ENCODE data around the gene FGD6. TPM values are rescaled to one million over a fixed set of nuclear protein-coding genes. Genes with fewer than 3 reads are reported as not detected.
"Not testable (repeated sequence)": the region's sequence is repeated elsewhere in the genome, so short reads cannot be mapped to it uniquely, and the experiment has no call there.

FGD6 gene
- total RNA-seq, 1 experiment from 2014 or later: 11.1 TPM

DNA sequence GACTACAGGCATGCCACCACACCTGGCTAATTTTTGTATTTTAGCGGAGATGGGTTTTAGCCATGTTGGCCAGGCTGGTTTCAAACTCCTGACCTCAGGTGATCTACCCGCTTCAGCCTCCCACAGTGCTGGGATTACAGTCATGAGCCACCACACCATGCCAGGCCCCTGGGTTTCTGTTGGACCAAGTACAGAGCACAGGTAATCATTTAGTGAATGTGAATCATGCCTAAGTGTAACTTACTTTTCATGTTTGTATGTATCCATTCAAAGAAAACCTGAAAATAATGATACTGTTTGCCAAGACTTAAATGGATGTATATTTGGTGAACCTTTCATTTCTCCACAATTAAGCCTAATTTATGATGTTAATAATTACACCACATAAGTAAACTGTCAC lies 65.9 kb downstream of the FGD6 start:
- Histone ChIP-seq H3K36me3 (replicated peaks; ENCODE audit: control insufficient read depth, insufficient read depth, low read length) (peaks cover 3% of the 10 kb centered on the region), H3K27me3 (ENCODE audit: control insufficient read depth, insufficient read depth, low read length) (no peaks in the 10 kb centered on the region), H3K4me3 (ENCODE audit: insufficient read depth, low read depth, low read length) (no peak overlapping the region)
- no peak for DNase-seq

DNA sequence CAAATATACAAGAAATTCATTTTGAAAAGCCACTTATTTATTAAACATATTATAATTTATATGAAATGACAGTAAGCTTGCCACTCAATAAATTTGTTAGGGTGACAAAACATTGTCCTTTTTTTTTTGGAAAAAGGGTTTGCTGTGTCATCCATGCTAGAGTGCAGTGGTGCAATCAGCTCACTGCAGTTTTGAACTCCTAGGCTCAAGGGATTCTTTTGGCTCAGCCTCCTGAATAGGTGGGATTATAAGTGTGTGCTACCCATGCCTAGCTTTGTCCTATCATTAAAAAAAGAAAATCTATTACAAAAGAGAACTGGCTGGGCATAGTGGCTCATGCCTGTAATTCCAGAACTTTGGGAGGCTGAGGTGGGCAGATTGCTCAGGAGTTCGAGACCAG lies 66.8 kb downstream of the FGD6 start:
- Histone ChIP-seq H3K27me3 (ENCODE audit: control insufficient read depth, insufficient read depth, low read length) (no peaks in the 10 kb centered on the region), H3K36me3 (replicated peaks; ENCODE audit: control insufficient read depth, insufficient read depth, low read length) (peaks cover 3% of the 10 kb centered on the region)

DNA sequence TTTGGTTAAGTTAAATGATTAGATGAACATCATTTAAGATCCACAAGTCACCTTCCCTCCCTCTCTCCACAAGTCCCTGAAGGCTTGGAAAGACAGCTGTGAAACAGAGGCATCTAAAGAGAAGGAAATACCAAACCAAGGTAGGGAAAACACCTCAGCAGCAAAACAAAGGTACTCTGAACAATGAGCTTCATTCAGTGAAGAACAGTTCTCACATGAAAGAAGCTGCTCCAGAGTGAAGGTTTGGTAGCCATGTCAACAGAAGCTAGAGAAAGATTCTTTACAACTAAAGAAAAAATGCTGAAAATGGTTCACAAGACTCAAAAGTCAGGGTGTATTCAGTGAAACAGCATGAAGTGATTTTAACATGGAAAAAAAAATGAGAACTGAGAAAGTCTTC lies 69.4 kb downstream of the FGD6 start:
- no peak for DNase-seq
- Histone ChIP-seq H3K4me3 (ENCODE audit: insufficient read depth, low read depth, low read length) (no peak overlapping the region), H3K36me3 (replicated peaks; ENCODE audit: control insufficient read depth, insufficient read depth, low read length) (peaks cover under 1% of the 10 kb centered on the region), H3K27me3 (ENCODE audit: control insufficient read depth, insufficient read depth, low read length) (no peaks in the 10 kb centered on the region)

More for the DNA sequence above, 66.8 kb downstream of the FGD6 start:
- H3K4me3 ChIP-seq (ENCODE audit: insufficient read depth, low read depth, low read length): no peak overlapping the region
- DNase-seq: no peak

DNA sequence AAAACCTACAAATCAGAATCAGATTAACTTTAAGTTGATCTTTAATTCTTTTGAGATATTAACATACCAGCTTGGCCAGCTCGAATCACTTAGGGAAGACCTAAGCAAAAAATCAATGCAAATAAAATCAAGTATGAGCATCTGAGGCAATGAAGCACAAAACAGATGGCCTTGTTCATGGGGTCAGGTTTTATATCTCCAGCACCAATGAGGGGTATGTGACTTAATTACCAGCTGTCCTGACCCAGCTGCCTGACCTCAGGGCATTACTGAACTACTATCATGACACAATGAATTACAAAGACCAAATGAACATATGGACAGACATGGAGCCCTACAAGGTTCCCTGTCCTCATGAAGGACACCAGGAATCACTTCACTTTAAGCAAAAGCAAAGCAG lies 70.5 kb downstream of the FGD6 start:
- no peaks in the 10 kb centered on the region for H3K27me3 ChIP-seq (ENCODE audit: control insufficient read depth, insufficient read depth, low read length)
- H3K36me3 ChIP-seq (replicated peaks; ENCODE audit: control insufficient read depth, insufficient read depth, low read length): no peaks in the 10 kb centered on the region; the same call in none of the 2 replicates
- H3K4me3 ChIP-seq (ENCODE audit: insufficient read depth, low read depth, low read length): no peak overlapping the region
- no peak for DNase-seq

DNA sequence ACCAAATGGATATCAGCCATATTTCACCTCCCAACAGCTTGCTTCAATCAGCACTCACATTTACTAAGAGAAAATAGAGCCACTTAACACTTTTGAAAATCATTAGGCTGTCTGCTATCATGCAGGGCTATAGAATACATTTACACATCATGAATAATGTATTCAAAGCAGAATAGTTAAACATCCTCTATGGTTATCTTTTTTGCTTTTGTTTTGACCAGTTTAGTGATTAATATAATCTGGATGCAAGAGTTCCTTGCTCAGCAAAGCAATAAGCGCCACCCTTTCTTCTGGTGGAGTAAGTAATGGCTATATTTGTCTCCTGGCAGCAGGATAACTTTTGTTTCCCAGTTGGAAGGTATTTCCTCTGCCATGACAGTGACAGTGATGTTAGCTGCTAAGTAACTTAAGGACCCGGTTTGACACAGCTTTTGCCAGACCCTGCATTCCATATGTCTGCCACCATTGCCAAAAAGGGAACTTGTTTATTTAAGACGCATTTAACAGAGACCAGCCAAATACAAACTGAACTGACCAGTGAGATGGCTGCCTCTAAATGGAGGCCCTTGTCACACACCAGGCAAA lies 73.6 kb downstream of the FGD6 start:
- no peak for DNase-seq
- no peaks in the 10 kb centered on the region for H3K27me3 ChIP-seq (ENCODE audit: control insufficient read depth, insufficient read depth, low read length)
- H3K36me3 ChIP-seq (replicated peaks; ENCODE audit: control insufficient read depth, insufficient read depth, low read length): no peaks in the 10 kb centered on the region; the same call in none of the 2 replicates
- H3K4me3 ChIP-seq (ENCODE audit: insufficient read depth, low read depth, low read length): no peak overlapping the region

DNA sequence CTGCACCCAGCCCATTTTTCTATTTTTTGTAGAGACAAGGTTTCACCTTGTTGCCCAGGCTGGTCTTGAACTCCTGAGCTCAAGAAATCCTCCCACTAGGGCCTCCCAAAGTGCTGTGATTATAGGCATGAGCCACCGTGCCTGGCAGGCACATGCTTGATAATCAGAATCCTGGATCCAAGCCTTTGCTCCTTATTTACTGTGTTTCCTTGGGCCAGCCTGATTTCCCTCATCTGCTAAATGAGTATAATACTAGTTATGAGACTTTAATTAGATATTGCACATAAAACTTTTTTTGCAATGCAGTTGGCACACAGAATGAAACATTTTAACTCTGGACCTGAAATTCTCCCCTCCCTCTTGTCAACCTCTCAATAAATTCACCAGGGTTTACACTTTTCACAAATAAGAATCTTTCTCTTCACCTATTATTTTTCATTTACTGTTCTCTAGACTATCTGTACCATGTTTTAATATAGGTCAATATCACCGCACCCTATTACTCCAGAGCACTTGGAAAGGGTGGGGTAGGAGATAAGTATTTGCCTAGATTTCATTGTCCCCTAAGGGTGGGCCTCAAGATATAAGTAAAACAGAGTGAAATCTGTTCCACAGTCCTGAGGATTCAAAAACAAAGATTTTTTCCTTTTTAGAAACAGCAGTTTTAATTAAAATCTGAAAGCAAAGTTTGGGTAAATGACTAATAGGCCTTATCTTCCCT lies 74.7 kb downstream of the FGD6 start:
- DNase-seq: no peak
- no peaks in the 10 kb centered on the region; the same call in none of the 2 replicates for H3K36me3 ChIP-seq (replicated peaks; ENCODE audit: control insufficient read depth, insufficient read depth, low read length)
- no peaks in the 10 kb centered on the region for H3K27me3 ChIP-seq (ENCODE audit: control insufficient read depth, insufficient read depth, low read length)
- no peak overlapping the region for H3K4me3 ChIP-seq (ENCODE audit: insufficient read depth, low read depth, low read length)

DNA sequence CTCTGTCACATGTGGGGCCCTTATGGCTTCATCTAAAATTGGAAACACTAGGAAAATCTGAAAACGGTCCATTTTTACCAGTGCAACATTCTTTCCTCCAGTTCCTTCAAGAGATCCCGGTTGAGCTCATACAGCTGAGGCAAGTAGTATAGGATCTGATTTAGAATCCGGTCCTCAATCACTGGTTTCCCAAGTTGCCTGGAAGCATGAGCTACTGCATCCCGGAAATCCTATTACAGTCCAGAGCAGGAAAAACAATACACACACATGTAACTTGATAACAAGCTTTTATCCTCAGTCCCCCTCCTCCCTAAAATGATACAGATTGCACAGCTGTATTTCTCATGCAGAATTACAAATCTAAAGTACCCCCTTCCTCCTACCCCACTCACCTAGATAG lies 76.0 kb downstream of the FGD6 start:
- H3K36me3 ChIP-seq (replicated peaks; ENCODE audit: control insufficient read depth, insufficient read depth, low read length): peaks cover 2% of the 10 kb centered on the region
- no peak overlapping the region for H3K4me3 ChIP-seq (ENCODE audit: insufficient read depth, low read depth, low read length)
- no peaks in the 10 kb centered on the region for H3K27me3 ChIP-seq (ENCODE audit: control insufficient read depth, insufficient read depth, low read length)
- no peak for DNase-seq

DNA sequence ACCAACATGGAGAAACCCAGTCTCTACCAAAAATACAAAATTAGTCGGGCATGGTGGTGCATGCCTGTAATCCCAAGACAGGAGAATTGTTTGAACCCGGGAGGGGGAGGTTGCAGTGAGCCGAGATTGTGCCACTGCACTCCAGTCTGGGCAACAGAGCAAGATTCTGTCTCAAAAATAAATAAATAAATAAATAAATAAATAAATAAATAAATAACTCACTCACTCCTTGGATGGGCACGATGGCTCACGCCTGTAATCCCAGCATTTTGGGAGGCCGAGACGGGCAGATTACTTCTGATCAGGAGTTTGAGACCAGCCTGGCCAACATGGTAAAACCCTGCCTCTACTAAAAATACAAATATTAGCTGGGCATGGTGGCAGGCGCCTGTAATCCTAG lies 79.2 kb downstream of the FGD6 start:
- H3K4me3 ChIP-seq (ENCODE audit: insufficient read depth, low read depth, low read length); H3K27me3 ChIP-seq (ENCODE audit: control insufficient read depth, insufficient read depth, low read length); DNase-seq; H3K36me3 ChIP-seq (replicated peaks; ENCODE audit: control insufficient read depth, insufficient read depth, low read length): not testable (repeated sequence)

DNA sequence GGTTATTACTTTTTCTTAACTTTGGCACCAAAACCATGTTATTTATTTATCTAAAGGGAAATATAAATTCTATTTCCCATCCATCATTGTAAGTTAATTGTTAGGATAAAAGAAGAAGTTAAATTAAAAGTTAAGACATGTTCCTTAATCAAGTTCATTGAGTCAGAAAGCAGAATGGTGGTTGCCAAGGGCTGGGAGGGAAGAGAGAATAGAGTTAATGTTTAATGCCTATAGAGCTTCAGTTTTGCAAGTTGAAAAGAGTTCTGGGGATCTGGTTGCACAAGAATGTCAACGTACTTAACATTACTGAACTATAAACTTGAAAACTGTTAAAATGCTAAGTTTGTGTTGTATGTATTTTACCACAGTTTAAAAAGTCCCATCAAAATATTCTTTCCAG lies 80.7 kb downstream of the FGD6 start:
- Histone ChIP-seq H3K36me3 (replicated peaks; ENCODE audit: control insufficient read depth, insufficient read depth, low read length) (peaks cover 9% of the 10 kb centered on the region), H3K27me3 (ENCODE audit: control insufficient read depth, insufficient read depth, low read length) (no peaks in the 10 kb centered on the region)
- DNase-seq: no peak

DNA sequence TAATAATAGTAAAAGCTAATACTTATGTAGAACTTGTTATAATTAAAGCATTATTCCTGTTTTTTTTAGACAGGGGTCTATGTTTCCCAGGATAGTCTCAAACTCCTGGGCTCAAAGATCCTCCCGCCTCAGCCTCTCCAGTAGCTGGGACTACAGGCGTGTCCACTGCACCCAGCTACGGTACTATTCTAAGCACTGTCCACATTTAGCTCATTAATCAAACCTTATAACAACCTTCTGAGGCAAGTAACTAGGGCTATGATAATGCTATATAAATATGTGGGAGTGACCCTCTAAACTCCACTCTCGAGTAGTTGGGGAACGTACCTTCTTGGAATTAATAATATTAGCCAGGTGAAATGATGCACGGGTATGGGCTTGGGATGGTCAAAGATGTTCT lies 83.2 kb downstream of the FGD6 start:
- H3K36me3 ChIP-seq (replicated peaks; ENCODE audit: control insufficient read depth, insufficient read depth, low read length): peaks cover 10% of the 10 kb centered on the region
- no peak for DNase-seq
- H3K4me3 ChIP-seq (ENCODE audit: insufficient read depth, low read depth, low read length): no peak overlapping the region
- H3K27me3 ChIP-seq (ENCODE audit: control insufficient read depth, insufficient read depth, low read length): no peaks in the 10 kb centered on the region

More for the DNA sequence above, 80.7 kb downstream of the FGD6 start:
- no peak overlapping the region for H3K4me3 ChIP-seq (ENCODE audit: insufficient read depth, low read depth, low read length)

DNA sequence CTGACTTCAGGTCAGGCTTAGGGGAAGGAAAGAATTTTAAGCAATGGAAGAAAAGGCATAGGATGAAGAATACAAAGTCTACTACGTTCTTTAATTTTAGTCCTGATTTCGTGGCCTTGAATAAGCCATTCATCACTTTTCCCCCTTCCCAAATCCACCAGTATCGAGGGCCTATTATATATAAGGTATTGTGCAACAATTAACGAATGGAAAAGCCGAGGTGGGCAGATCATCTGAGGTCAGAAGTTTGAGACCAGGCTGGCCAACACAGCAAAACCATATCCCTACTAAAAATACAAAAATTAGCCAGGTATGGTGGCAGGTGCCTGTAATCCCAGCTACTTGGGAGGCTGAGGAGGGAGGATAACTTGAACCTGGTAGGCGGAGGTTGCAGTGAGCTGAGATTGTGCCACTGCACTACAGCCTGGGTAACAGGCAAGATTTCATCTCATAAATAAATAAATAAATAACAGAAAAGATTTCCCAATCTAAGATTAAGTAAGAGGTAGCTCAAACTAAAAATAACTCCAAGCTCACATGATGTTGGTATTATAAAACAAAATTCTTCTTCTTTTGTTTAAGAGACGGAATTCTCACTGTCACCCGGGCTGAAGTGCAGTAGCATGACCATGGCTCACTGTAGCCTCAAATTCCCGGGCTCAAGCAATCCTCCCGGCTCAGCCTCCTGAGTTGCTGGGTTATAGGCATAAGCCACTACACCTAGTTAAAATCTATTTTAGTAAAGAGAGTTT lies 85.5 kb downstream of the FGD6 start:
- Histone ChIP-seq H3K4me3 (ENCODE audit: insufficient read depth, low read depth, low read length) (no peak overlapping the region), H3K27me3 (ENCODE audit: control insufficient read depth, insufficient read depth, low read length) (no peaks in the 10 kb centered on the region), H3K36me3 (replicated peaks; ENCODE audit: control insufficient read depth, insufficient read depth, low read length) (peaks cover 11% of the 10 kb centered on the region)
- no peak for DNase-seq

DNA sequence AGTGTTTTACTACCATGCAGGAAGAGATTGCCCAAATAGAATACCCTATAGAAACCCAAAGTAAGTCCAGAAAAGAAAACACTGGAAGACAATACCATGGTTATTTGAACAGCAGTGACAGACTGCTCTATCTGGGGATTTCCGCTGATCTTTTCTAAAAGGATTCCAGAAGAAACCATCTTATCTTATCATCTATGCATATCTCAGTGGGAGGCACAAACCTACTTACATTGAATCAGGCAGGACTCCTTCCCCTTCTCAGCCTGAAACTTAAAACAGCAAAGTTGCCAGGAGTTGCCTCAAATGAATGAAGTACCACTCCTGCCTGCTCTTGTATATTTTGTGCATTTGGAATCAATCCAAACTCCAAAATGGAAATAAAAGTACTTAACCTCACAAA lies 87.2 kb downstream of the FGD6 start:
- H3K36me3 ChIP-seq (replicated peaks; ENCODE audit: control insufficient read depth, insufficient read depth, low read length): peaks cover 13% of the 10 kb centered on the region
- no peak for DNase-seq
- H3K27me3 ChIP-seq (ENCODE audit: control insufficient read depth, insufficient read depth, low read length): no peaks in the 10 kb centered on the region
- no peak overlapping the region for H3K4me3 ChIP-seq (ENCODE audit: insufficient read depth, low read depth, low read length)

DNA sequence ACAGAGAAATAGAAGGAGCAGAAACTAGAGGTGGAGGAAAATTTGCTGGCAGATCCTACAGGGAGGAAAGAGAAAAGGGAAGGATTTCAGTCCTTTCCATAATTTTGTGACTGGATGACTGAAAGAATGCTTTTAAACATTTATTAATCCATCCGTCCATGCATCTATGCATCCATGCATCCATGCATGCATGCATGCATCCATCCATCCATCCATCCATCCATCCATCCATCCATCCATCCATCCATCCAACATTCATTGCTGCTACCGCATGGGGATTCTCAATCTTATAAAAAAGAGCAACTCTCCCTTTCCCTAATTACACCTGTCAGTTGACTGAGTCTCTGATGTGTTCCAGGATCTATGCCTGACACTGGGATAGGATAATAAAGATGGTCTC lies 88.2 kb downstream of the FGD6 start:
- Histone ChIP-seq H3K27me3 (ENCODE audit: control insufficient read depth, insufficient read depth, low read length) (no peaks in the 10 kb centered on the region), H3K4me3 (ENCODE audit: insufficient read depth, low read depth, low read length) (no peak overlapping the region), H3K36me3 (replicated peaks; ENCODE audit: control insufficient read depth, insufficient read depth, low read length) (peaks cover 11% of the 10 kb centered on the region)
- DNase-seq: no peak

DNA sequence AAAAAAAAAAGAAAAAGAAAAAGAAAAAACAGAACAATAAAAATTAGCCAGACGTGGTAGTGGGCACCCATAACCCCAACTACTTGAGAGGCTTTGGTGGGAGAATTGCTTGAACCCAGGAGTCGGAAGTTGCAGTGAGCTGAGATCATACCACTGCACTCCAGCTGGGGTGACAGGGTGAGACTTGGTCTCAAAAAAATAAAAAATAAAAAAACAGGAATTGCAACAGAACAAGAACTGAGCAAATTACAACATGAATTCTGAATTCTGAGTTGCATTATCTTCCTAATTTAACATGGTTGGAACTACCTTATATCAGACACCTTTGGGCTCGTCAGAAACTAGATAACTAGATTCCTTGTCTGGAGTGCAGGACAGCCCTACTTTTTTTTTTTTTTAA lies 90.5 kb downstream of the FGD6 start:
- no peak overlapping the region for H3K4me3 ChIP-seq (ENCODE audit: insufficient read depth, low read depth, low read length)
- H3K36me3 ChIP-seq (replicated peaks; ENCODE audit: control insufficient read depth, insufficient read depth, low read length): peaks cover 7% of the 10 kb centered on the region
- no peaks in the 10 kb centered on the region for H3K27me3 ChIP-seq (ENCODE audit: control insufficient read depth, insufficient read depth, low read length)
- no peak for DNase-seq

DNA sequence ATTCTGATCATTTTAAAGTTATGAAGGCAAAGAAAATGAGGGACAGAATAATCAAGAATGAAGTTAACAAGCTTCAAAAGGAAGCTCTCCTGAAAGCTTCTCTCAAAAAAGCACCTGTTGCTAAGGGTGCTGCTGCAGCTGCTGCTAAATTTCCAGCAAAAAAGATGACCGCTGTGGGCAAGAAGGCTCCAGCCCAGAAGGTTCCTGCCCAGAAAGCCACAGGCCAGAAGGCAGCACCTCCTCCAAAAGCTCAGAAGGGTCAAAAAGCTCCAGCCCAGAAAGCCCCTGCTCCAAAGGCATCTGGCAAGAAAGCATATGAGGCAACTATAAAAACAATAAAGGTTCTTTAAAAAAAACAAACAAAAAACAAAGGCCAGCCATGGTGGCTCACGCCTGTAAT lies 91.2 kb downstream of the FGD6 start:
- no peaks in the 10 kb centered on the region for H3K27me3 ChIP-seq (ENCODE audit: control insufficient read depth, insufficient read depth, low read length)
- H3K4me3 ChIP-seq (ENCODE audit: insufficient read depth, low read depth, low read length): no peak overlapping the region
- DNase-seq: no peak
- H3K36me3 ChIP-seq (replicated peaks; ENCODE audit: control insufficient read depth, insufficient read depth, low read length): peaks cover 5% of the 10 kb centered on the region

Data from H7 (cell line).